Measurements from ENCODE around the gene SLAMF7.

SLAMF7 gene

DNA sequence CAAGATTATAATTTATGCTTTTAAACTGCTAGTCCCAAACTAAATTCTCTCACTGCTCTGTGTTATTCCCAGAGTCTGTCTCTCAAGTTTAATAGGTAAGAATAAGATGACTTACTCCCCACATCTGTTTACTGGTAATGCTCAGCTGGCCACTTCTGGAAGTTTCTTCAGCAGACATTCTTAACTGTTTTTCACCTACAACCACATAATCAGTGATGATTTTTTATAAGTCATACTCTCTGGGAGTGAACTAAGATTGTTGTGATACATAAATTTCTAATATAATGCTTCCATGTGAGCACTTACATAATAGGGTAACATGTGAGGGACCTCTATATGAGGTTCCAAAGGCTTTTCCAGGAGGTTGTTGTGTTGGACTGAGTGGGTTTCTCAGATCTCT is 8.7 kb downstream of the SLAMF7 start:
- no peak for DNase-seq

- DNase-seq, result peak; percentile 33
These were observed 9.3 kb downstream of the SLAMF7 start for GRCh38 chr1:160748181-160748877.

DNA sequence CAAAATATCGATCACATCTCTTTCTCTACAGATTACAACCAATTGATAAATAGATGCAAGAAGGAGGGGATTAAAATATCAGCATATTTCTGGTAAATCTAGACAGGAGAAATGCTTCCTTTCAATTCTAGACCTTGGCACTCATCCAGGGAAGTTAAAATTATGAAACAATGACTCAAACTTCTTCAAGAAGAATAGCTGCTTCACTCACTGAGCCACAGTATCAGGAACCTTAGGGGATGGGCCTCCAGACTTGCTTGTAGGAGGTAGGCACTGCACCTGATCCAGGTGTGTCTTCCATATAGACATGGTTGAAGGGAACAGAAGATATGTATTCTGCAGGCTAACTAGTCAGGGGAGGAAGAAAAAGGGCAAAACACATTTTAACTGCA is 9.8 kb downstream of the SLAMF7 start:
- peak; percentile 38 for DNase-seq

DNA sequence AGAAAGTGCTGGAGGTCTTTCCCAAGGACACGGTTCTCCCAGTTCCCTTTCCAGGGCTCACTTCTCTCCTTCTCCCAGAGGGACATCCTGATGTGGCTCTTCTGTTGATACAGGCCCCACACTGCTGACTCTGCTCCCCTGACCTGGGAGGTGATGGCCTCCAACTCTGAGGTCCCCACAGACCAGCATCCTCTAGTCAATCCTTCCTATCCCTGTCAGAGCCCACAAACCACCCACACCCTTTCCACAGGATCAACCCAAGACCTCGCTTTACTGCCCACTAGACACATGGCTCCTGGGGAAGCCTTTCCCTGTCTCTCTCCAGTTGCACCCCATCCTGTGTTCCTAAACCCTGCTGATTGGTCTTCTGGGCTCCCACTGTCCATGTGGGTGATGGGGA is 11.6 kb downstream of the SLAMF7 start:
- no peak for DNase-seq

DNA sequence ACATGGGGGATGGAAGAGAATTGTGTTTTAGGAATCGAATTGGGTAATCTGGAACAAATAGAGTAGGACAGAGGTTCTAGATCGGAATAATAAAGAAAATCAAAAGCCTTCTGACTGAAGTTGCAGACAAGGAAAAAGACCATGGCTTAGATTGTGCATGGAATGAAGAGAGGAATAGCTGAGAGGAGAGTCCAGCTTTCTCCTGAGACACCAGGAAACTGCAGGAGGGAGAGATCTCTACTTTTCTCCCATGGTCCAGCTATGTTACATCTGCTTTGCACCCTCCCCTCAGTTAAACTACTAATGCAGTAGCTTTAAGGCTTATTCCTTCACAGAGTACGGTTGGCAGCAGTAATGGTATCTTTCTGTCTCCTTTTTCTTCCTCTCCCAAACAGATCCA is 13.4 kb downstream of the SLAMF7 start:
- DNase-seq, result no peak

GRCh38 chr1:160752924-160753323 is 13.9 kb downstream of the SLAMF7 start:
- DNase-seq, result no peak

DNA sequence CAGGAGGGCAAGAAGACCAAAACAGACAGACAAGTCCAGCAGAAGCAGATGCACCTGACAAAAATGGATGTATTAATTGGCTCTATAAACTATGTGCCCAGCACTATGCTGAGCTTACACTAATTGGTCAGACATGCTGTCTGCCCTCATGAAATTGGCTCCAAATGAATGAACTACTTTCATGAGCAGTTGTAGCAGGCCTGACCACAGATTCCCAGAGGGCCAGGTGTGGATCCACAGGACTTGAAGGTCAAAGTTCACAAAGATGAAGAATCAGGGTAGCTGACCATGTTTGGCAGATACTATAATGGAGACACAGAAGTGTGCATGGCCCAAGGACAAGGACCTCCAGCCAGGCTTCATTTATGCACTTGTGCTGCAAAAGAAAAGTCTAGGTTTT is 14.5 kb downstream of the SLAMF7 start:
- DNase-seq, result no peak

DNA sequence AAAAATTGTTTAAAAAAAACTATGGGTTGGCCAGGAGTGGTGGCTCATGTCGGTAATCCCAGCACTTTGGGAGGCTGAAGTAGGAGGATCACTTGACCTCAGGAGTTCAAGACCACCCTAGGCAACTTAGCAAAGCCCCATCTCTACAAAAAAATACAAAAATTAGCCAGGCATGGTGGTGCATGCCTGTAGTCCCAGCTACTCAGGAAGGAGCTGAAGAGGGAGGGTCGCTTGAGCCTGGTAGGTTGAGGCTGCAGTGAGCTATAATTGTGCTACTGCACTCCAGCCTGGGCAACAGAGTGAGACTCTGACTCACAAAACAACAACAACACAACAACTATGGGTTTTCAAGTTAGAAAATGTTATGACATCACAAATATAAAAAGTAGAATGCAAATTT is 16.4 kb downstream of the SLAMF7 start:
- DNase-seq, result no peak

DNA sequence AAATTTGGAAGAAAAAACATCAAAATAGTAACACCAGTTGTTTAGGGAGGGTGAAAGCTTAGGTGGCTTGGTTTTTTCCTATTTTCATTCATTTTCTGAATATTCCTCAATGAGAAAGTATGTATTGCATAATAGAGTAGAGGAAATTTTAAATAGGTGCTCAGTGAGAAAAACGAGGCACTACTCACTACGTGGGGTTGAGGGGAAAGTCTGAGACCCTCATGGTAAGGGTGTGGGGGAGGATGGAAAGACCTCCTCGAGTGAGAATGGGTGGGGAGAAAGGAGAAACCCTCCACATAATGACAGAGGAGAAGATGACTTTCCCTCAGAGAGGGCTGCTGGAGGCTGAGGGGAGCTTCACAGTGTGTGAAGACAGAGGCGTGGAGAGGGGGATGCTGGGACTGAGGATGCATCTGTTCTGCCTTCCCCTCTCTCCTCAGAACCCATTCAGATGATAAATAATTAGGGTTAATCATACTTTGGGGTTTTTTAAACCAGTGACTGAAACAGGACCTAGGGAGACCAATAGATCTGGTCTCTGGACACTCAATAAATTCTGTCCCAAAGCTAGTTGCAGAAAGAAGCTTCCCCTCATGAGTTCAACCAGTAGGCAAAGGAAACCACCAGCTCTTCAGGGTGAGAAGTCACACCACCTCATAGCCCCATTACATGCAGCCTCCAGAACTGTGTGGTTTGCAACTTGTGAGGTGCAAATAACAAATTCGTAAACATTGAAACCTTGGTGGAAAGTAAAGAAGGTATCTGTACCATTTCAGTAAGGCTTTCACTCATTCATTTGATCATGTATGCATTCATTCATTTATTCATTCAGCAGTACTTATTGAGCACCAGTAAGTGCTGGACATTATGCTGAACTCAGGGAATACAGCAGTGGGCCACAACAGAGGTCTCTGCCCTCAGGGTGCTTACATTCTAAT is 17.1 kb downstream of the SLAMF7 start:
- DNase-seq, result no peak

- no peak for DNase-seq
These were observed 17.8 kb downstream of the SLAMF7 start for GRCh38 chr1:160756849-160757201.

DNA sequence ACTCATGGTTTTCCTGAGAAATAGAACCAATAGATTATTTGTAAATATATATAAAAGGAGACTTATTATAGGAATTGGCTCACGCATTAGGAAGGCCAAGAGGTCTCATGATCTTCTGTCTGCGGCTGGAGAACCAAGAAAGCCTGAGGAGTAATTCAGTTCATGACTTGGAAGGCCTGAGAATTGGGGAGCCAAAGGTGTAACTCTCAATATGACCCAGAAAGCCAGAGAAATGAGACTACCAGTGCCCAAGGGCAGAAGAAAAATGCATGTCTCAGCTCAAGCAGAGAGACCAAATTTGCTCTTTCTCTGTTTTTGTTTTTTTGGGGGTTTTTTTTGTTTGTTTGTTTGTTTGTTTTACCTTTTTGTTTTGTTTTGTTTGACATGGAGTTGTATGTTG is 19.5 kb downstream of the SLAMF7 start:
- no peak for DNase-seq

DNA sequence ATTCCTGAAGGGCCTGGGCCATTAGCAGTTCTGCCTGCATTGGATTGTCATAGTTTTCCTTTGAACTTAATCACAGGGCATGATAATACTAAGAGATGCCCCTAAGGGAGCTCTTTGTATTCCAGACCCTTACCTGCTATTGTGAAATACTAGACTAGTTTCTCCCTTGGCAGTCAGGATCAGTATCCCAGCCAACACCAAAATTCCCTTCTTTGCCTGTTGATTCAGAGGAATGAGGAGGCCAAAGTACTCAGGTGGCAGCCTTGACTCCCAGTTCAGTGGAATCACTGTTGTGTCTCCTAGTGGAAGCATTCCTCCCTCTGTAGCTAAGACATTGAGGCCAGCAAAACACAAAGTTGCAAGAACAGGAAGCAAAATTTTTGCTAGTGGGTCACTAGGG is 20.7 kb downstream of the SLAMF7 start:
- DNase-seq, result no peak

DNA sequence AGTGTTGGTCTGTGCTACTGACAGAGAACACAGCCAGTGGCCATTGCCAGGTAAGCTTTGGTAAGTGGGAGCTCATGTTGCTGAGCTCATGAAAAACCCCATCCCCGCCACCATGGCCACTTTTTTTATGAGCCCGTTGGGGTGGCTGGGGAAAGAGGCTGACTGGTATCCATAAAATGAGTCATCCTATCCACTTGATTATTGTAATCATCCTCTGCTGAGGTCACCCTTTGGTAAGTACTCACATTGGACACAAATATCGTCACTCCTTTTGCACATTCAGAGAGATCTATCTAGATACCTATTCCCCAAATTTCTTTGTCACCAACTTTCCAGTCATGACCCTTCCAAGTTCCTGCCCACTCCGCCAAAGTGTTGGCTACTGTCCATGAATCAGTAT is 22.0 kb downstream of the SLAMF7 start:
- no peak for DNase-seq

DNA sequence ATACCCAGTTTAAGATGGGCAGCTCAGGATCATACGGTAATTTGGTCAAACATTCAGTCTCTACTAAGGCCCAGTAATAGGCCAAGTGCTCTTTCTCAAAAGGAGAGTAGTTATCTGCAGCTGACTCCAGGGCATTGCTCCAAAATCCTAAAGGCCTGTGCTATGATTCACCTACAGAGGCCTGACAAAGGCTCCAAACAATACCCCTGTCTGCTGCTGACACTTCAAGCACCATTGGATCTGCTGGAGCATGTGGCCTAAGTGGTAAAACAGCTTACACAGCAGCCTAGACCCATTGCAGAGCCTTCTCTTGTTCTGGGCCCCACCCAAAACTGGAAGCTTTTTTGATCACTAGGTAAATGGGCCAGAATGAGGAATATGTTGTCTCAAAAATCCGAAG is 22.8 kb downstream of the SLAMF7 start:
- DNase-seq, result no peak

- DNase-seq, result no peak
These were observed 24.9 kb downstream of the SLAMF7 start for GRCh38 chr1:160763993-160764392.

- DNase-seq, result no peak
These were observed 28.6 kb downstream of the SLAMF7 start for GRCh38 chr1:160767395-160768294.

DNA sequence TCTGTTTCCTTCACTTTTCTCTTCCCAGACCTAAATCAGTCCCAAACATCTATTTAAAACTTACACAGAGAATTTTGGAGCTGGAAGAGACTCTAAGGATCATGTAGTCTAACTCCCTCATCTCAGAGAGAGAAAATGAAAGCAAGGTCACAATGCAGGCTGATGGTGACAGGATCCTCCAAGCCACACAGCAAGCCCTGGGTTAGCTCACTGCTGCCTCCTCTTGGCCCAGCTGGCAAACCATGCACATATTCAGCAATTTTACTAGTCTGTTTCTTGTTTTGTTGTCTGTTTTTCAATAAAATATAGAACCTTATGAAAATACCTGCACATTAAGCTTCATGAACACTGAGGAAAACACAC is 29.2 kb downstream of the SLAMF7 start:
- DNase-seq, result peak; percentile 80

GRCh38 chr1:160772331-160772730 is 33.3 kb downstream of the SLAMF7 start:
- DNase-seq, result no peak

- no peak for DNase-seq
These were observed 34.0 kb downstream of the SLAMF7 start for GRCh38 chr1:160773093-160773492.

DNA sequence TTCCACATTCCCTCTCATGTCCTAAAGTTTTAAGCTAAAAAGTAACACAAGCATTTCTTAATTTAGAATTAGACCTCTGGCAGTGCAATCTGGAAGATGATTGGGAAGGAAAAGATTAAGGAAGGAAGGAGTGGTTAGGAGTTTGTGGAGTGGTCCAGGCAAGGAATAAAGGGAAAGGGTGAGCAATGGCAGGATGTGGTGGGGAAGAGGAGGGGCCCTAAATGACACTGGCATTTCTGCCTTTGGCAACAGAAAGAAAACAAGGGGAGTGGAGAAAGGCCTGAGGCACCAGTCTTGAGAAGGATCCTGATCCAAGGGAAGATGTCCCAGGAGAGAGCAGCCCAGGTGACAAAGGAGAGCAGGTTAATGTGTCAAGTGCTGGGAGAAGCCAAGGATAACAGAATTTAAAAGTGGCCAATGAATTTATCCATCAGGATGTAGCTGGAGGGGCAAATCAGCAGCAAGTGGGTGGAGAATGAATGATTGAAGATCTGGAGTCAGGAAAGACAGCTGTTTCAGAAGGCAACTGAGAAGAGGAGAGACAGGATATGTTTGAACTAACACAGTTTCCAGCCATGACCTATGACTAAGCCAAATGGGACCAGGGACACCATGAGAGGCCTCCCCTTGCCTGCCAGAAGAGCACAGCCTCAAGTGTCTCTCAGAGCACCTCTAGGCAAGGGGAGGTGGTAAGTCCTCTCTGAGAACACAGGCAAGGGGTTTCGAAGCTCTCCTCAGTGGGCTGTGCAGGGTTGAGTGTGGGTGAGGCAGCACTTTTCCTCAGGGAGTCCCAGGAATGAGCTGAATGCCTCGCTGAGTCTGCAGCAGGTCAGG is 36.1 kb downstream of the SLAMF7 start:
- DNase-seq, result no peak

- no peak for DNase-seq
These were observed 37.1 kb downstream of the SLAMF7 start for GRCh38 chr1:160776178-160776577.

GRCh38 chr1:160777486-160778089 is 38.5 kb downstream of the SLAMF7 start:
- DNase-seq, result peak; percentile 73

Measured in hematopoietic multipotent progenitor cell treated with erythropoietin and hydrocortisone succinate and interleukin-3 and kit ligand, for 6 days (in vitro differentiated cells).